ENCODE results near the gene TMEM108.

TMEM108 gene

GRCh38 chr3:133429063-133429462, 390.9 kb downstream of the TMEM108 start:
- no peak for DNase-seq

GRCh38 chr3:133439563-133439962, 401.4 kb downstream of the TMEM108 start:
- DNase-seq = no peak

GRCh38 chr3:133440652-133441051, 402.5 kb downstream of the TMEM108 start:
- DNase-seq = no peak

- DNase-seq = peak; percentile 25
Observed at GRCh38 chr3:133441867-133442270, 403.7 kb downstream of the TMEM108 start.

GRCh38 chr3:133442518-133442917, 404.3 kb downstream of the TMEM108 start:
- no peak for DNase-seq

GRCh38 chr3:133443649-133444422, 405.6 kb downstream of the TMEM108 start:
- no peak for DNase-seq

GRCh38 chr3:133444423-133444774, 406.2 kb downstream of the TMEM108 start:
- DNase-seq = no peak

- no peak for DNase-seq
Observed at GRCh38 chr3:133445108-133445507, 406.9 kb downstream of the TMEM108 start.
